ENCODE data around the gene CEP135. TPM values are rescaled to one million over a fixed set of nuclear protein-coding genes. Genes with fewer than 3 reads are reported as not detected.
A peak's percentile ranks its signal among the peaks of the same experiment; 100 is the strongest.
"Not testable (repeated sequence)": the region's sequence is repeated elsewhere in the genome, so short reads cannot be mapped to it uniquely, and the experiment has no call there.

CEP135 gene
- total RNA-seq, 1 experiment from 2014 or later: 5.2 TPM

DNA sequence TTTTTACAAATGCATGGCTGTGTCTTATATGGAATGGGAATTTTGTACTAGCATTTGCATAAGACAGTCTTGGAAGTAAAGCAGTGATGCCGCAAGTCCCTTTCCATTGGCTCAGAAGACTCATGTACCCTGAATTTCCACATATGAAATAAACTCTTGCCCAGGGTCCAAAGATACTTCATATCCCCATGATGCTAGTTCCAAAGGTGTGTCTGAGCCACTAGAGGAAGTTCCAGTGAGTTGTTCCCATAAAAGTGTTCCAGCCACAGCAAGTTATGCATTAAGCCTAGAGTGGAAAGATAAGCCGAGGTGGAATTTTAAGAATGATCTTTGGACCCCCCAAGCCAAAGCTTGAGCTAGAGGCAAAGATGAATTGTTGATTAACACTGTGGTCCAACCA, 9.3 kb upstream of the CEP135 start:
- no peak for DNase-seq (ENCODE audit: low spot score)

DNA sequence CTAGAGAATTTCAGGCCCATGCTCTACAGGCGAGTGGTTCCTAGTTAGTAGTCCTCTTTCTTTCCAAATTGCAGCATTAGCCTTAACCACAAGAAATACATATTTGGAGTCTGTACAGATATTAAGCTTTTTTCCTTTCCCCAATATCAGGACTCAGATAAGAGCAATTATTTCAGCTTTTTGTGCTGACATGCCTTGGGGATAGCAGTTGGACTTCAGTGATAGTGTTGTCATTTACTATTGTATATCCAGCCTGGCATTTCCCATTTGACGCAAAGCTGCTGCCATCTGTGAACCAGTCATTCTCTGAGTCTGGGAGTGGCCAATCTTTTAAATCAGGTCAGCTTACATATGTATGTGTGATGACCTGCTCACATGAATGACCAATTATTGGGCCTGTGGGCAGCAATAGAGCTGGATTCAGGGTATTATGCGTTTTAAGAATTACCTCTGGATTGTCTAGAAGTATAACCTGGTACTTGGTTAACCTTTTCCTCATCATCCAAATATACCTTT, 6.8 kb upstream of the CEP135 start:
- no peak for DNase-seq (ENCODE audit: low spot score)

DNA sequence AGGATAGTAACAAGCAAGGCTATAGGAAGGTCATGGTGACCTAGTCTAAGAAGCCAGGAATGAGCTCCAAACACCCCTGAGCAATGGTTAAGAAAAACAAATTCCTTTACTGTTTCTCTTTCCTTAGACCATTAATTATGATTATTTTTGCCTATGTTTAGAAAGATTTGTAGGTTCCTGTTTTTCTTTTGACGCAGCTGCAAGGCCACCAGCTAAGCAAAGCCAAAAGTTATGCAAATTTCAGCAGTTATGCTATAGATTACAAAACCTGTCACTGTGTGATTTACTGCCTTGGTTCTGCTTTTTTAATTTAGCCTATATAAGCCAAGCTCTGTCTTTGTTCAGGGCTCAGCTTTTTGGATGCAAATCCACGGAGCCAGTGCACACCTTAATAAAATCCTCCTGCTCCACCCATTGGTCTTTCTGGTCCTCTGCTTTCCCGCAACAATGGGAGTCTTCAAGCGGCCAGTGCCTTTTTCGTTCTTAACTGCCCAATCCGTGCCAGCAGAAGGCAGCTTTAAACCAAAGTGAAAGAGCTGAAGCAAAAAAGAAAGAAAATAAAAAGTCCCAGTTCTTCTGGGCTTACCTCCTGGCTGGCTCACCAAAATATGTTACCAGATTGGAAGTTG, 1.4 kb upstream of the CEP135 start:
- no peak for DNase-seq (ENCODE audit: low spot score)

DNA sequence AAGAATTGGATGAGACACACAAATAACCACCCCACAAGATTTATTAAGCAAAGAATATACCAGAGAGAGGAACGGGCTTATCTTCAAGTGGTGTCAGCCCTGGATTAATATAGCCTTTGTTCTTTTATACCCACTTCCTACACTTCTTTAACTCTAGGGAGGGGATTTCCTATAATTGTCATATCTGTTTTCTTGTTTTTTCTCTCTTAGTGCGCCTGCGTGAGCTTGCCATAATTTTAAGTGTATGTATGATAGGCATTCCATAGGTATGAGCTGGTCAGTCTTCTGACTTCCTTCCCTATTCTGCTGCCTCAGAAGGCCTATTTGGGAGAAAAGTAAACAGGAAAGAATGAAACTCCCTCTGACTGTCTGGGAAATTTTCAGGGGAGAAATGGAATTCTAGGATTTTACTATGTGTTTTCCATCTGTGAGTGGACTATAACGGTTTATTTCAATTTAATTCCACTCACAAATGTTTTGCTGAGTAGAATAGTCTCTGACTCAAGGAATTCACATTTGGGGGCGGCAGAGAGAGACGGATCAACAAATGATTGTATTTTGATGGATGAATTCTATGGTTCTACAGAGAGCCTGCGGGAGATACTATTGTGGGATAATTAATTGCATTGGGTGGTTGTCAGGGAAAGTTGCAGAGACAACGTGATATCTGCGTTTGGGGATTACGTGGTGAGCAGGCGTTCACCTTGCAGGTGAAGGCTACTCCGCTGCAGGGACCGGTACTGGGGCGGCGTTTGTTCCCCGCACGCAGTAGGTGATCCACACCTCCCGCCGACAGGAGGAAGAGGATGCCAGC, 626 bp upstream of the CEP135 start:
- peak; percentile 79 for DNase-seq (ENCODE audit: low spot score)

DNA sequence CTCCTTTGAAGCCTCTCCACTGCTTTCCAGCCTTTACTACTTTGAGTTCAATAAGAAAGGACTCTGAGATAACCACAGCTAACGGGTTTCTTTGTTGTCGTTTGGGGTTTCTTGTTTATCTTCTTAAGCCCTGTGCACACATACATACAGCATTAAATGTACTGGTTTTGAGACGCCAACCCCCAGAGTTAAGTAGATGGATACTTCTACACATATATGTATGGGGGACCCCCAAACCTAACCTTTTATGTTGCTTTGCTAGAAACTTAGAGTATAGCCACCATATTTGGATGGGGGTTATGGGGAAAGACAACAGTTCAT, 697 bp downstream of the CEP135 start:
- no peak for DNase-seq (ENCODE audit: low spot score)

DNA sequence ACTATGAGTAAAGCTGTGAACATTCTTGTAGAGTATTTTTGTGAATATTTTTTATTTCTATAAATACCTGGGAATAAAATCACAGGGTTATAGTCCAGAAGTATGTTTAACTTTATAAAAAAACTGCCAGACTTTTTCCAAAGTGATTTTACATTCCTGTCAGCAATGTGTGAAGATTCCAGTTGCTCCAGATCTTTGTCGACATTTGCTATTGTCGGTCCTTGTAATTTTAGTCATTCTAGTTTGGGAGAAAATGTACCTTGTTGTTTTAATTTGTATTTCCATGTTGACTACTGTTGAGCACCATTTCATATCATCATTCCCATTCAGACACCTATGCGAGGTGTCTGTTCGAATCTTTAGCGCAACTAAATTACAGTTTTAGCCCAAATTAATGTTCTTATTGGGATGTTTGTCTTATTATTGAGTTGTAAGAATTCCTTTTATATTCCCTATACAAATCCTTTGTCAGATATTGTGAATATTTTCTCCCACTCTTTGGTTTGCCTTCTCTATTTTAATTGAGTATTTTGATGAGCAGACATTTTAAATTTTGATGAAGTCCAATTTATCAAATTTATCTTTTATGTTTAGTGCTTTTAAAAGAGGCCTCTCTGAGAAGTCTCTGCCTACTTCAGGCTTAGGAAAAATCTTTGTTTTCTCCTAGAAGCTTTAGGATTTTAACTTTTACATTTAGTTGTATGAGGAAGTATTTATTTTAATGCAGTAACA, 2.6 kb downstream of the CEP135 start:
- DNase-seq (ENCODE audit: low spot score): no peak

DNA sequence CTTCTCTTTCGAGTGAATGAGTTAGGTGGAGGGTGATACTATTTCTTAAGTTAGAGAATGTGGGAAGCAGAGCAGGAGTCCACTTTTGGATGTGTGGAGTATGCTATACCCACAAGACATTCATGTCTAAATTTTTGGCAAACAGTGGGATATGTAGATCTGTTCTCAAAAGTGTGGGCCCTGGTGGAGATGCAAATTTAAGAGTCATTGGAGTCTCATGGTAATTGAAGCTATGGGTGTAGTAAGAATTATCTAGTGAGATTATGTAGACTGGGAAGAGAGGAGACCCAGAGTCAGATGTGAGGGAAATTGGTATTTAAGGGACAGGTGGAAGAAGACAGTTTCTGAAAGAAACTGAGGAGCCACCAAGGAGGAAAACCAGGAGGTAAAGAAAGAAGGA, 7.0 kb downstream of the CEP135 start:
- no peak for DNase-seq (ENCODE audit: low spot score)

DNA sequence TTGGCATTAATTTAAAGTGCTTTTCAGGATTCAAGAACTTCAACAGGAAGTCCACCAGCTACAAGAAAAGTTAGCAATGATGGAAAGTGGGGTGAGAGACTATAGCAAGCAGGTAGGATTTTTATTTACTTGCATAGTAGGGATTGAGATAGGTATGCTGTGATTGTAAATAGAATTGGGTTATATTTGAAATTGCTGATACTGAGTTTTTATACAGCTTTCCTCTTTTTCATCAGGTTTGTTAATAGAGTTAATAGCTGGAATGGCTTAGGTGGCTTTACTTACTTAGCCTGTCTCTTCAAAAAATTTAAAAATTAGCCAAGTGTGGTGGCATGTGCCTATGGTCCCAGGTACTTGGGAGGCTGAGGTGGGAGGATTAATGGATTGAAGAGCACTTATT, 10.9 kb downstream of the CEP135 start:
- no peak for DNase-seq (ENCODE audit: low spot score)

DNA sequence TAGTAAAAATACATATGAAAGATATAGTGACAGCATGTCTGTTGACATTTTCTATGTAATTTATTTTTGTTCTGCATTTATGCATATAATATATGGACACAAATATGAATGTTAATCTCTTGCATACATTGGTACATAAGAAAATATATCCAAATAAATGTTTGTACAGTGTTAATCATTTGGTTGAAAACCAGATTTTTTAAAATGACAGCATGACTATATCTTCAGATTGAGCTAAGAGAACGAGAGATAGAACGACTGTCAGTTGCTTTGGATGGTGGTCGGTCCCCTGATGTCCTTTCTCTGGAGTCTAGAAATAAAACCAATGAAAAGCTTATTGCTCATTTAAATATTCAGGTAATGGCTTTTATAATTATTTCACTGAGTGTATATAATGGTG, 15.3 kb downstream of the CEP135 start:
- DNase-seq (ENCODE audit: low spot score): no peak

DNA sequence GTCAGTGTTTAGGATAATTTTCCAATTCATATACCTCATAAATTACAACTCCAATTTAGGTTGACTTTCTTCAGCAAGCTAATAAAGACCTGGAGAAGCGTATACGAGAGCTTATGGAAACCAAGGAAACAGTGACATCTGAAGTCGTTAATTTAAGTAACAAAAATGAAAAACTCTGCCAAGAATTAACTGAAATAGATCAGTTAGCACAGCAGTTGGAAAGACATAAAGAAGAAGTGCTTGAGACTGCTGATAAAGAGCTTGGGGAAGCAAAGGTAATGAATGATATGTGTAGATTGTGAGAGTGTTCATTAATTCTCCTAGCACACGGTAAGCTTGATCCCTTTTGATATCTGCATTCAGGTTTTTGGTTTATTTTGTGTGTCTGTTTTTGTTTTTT, 16.8 kb downstream of the CEP135 start:
- no peak for DNase-seq (ENCODE audit: low spot score)

DNA sequence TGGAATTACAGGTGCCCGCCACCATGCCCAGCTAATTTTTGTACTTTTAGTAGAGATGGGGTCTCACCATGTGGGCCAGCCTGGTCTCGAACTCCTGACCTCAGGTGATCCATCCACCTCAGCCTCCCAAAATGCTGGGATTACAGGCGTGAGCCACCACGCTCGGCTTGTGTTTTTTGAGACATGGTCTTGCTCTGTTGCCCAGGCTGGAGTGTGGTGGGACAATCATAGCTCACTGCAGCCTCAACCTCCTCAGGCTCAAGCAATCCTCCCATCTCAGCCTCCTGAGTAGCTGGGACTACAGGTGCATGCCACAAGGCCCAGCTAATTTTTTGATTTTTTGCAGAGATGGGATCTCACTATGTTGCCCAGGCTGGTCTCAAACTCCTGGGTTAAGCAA, 17.6 kb downstream of the CEP135 start:
- not testable (repeated sequence) for DNase-seq (ENCODE audit: low spot score)

DNA sequence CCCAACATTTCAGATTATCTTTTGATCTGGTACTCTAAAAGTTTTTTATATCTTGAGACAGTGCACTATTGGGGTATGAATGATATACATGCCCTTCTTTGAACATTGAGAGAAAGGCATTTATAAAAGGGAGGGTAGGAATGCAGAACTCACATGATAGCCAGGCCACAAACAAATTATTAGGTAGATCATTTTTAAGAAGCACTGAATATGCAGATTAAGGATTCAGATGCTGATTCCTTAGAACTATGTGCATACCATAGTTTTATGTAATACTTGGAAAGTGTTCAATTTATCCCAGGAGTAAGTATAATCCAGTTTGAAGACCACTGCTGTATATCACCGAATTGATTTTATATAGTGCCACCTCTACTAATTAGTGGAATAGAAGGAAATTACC, 18.6 kb downstream of the CEP135 start:
- no peak for DNase-seq (ENCODE audit: low spot score)

DNA sequence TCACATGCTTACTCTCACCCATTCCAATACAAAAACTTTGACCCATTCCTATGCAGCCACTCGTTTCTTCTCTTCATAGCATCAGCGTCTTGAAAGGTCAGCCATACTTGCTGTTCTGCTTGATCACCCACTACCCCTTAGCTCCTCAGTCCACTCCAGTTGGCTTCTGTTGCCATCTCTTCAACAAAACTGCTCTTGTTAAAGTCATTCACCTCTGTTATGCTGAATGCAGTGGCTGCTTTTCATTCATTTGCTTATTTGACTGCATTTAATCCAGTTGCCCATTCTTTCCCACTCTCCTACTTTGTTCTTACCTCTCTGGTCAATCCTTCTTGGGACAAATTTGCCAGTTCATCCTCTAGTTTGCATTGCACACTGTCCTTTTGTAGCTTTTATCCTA, 24.9 kb downstream of the CEP135 start:
- DNase-seq (ENCODE audit: low spot score): no peak

DNA sequence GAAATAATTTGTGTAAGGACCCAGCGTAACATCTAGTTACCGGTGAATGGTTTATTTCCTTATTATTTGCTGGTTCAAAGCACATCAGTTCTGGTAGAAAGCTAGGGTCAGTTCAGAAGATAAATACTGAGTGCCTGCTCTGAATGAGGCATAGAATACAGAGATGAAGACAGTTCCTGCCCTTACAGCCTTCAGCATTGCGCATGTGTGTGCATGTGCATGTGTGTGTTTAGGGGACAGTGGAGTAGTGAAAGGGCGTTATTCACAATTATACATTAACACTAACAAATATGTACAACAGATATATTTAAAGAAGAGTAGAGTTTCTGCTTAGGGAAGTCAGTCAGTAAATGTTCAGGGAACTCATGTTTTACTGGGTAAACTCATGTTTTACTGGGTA, 29.1 kb downstream of the CEP135 start:
- no peak for DNase-seq (ENCODE audit: low spot score)

DNA sequence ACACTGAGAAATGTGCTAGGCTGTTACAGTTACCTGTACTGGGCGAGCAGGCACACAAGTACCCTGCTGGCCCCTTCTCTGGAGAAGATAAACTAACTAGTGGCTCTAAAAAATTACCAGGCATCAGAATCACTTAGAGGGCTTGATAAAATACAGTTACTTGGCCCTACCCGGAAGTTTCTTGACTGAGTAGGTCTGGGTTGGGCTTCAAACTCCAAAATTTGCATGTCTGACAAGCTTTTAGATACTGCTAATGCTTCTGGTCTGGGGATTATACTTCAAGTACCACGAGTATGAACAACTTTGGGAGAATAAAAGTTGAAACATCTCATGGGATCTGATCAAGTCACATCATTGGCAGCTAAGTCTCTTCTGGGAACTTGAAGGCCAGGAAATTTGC, 30.8 kb downstream of the CEP135 start:
- DNase-seq (ENCODE audit: low spot score): no peak

DNA sequence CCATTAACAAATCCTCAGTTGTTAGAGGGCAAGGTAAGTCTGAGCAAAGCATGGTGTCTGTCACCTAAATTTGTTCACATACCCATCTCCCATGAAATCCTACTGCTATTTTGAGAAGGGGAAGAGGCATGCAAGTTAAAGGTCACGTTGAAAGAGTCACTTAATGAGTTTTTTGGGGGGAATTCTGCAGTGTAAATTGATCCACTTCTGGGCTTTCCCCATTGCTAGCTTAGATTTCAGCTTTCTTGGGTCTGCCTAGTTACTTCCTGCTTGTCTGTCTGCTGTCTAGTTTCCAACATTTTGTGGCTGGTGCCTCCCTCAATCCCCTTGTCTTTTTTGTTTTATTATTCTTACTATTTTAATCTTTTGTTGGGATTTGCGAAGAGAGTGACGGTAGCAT, 32.0 kb downstream of the CEP135 start:
- DNase-seq (ENCODE audit: low spot score): no peak

DNA sequence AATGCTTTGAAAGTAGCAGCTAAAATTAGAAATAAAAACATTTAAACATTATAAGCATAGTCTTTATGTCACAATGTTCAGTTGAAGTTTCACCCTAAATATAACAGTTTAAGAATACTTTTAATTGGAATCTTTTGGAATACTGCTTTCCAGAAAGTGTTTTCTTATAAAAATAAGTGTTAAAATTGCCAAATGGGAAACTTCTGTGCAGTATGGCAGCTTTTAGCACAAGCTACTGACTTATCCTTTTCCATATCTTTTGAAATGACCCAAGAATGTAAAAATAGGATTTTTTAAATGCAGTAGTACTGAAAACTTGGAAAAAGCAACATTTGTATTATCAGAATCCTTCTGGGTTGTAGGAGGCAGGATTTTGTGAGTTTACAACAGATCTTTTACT, 34.2 kb downstream of the CEP135 start:
- no peak for DNase-seq (ENCODE audit: low spot score)

DNA sequence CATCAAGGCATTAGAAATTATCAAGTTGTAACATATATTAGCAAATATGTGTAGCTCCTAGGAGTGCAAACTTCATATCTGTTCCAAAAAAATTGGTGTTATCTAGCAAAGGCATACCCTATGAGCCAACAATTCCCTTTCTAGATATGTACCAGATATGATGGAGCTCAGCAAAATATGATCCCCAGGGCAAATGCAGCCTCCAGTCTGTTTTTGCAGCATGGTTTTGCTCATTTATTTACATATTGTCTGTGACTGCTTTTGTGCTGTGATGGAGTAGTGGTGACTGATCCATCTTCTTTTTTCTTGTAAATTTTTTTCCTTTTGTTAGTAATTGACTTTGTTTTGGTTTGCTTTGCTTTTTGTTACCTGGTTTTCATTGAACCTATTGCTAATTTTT, 41.0 kb downstream of the CEP135 start:
- no peak for DNase-seq (ENCODE audit: low spot score)

DNA sequence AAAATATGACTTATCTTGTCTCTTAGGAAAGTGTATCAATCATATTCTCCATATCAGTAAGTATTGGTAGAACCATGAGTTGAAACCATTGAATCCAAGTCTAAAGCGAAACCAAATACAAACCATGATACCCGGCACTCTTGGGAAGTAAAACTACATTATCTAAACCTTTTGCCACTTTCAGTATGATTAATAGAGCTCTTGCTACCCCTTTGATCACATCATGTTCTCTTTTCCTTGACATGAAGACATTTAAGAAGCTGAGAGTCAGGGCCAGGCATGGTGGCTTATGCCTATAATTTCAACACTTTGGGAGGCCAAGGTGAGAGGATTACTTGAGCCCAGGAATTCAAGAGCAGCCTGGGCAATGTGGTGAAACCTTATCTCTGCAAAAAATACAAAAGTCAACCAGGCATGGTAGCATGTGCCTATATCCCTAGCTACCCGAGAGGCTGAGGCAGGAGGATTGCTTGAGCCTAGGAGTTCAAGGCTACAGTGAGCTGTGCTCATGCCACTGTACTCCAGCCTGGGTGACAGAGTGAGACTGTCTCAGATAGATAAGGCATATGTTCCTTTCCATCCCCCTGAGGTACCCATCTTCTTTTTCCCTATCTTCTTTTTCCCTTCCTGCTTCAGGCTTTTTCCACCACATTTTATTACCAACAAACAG, 45.4 kb downstream of the CEP135 start:
- DNase-seq (ENCODE audit: low spot score): no peak

DNA sequence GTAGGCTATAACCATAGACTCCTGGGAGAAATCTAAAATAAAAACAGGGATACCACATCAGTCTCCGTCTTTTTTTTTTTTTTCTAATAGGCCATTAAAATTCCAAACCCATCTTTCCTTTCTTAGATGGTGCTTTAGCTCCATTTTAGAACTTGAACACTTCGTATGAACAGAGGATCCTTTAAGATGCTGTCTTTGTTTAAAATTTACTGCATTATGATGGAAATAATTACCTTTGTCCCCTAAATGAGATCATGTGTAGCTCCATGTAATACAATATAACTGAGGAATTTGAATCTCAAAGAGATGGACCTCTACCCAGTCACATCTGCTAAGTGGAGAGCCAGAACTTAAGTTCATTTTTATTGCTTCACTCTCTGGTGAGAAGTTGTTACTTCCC, 47.9 kb downstream of the CEP135 start:
- no peak for DNase-seq (ENCODE audit: low spot score)

DNA sequence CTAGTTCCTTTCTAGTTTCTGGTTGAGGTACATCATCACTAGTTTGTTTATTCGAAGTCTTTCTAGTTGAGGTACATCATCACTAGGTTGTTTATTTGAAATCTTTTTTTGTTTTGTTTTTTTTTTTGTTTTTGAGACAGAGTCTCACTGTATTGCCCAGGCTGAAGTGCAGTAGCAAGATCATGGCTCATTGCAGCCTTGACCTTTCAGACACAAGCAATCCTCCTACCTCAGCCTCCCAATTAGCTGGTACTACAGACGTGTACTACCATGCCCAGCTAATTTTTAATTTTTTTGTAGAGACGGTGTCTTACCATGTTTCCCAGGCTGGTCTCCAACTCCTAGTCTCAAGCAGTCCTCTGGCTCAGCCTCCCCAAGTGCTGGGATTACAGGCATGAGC, 54.9 kb downstream of the CEP135 start:
- no peak for DNase-seq (ENCODE audit: low spot score)

DNA sequence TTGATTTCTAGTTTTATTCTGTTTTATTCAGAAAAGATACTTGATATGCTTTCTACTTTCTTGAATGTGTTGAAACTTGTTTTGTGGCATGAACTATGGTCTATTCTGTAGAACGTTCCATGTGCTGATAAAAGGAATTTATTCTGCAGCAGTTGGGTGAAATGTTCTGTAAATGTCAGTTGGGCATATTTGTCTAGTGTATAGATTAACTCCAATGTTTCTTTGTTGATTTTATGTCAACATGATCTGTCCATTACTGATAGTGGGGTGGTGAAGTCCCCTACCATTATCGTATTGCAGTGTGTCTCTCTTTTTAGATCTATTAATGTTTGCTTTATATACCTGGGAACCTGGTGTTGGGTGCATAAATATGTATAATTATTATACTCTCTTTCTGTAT, 55.5 kb downstream of the CEP135 start:
- no peak for DNase-seq (ENCODE audit: low spot score)
